Body of pancreas (tissue), 4 donors: ENCODE data around the gene YEATS4.

Experiments used
- CTCF ChIP-seq, 7 experiments: fragments of 450-650 bp in 4 of 7; fragments of 200-600 bp in 3 of 7; sonication (generic) in 3 of 7; IDR thresholded peaks; one replicate each; pipeline ENCODE4 v1.5.1; 2016 to 2019; ENCODE audit warnings: antibody characterized with exemption in 7 of 7
- POLR2A ChIP-seq, 3 donors: fragments of 450-650 bp; IDR thresholded peaks; one replicate each; pipeline ENCODE4 v1.6.1; 2016; ENCODE audit warnings: antibody characterized with exemption in 3 of 3, mild to moderate bottlenecking in 2 of 3

GRCh38 chr12:69318225-69318624 lies 41.3 kb upstream of the YEATS4 start:
- TF ChIP-seq CTCF (IDR thresholded peaks at IDR 0.05) = no peak
- TF ChIP-seq POLR2A (IDR thresholded peaks at IDR 0.05) = no peak
